ENCODE results near the gene MYRIP.
"Not testable (repeated sequence)": the region's sequence is repeated elsewhere in the genome, so short reads cannot be mapped to it uniquely, and the experiment has no call there.

GRCh38 chr3:40077139-40077538, 267.7 kb downstream of the MYRIP start:
- not testable (repeated sequence) for TF ChIP-seq CTCF (conservative IDR thresholded peaks at IDR 0.05; ENCODE audit: low read depth, low read length); EZH2 (IDR thresholded peaks at IDR 0.05; ENCODE audit: low read length, unreplicated experiment)
